ENCODE measurements around the gene PTPRN2. TPM values are rescaled to one million over a fixed set of nuclear protein-coding genes. Genes with fewer than 3 reads are reported as not detected.

The PTPRN2 gene
- total and polyA plus RNA-seq, 2 of the 8 experiments (the other 6 are each of a cell fraction or from before 2014, with no cell fraction given), result 2.6 to 4.5 TPM

- TF ChIP-seq ATF2 (IDR thresholded peaks at IDR 0.05; ENCODE audit: low read length), result no peak
- TF ChIP-seq PHF8 (conservative IDR thresholded peaks at IDR 0.05; ENCODE audit: low read depth, low read length), result no peak
- TF ChIP-seq KDM5A (IDR thresholded peaks at IDR 0.05; ENCODE audit: low read length), result no peak
- no peak for TF ChIP-seq SIX5 (IDR thresholded peaks at IDR 0.05; ENCODE audit: low read depth, low read length)
- no peak for TF ChIP-seq ASH2L (IDR thresholded peaks at IDR 0.05; ENCODE audit: low read length)
- TF ChIP-seq CEBPB (IDR thresholded peaks at IDR 0.05; ENCODE audit: low read depth, low read length), result no peak
- TF ChIP-seq CHD7 (IDR thresholded peaks at IDR 0.05; ENCODE audit: insufficient replicate concordance, low read length), result no peak
- TF ChIP-seq YY1 (IDR thresholded peaks at IDR 0.05; ENCODE audit: low read depth, low read length), result no peak
- TF ChIP-seq CHD2 (IDR thresholded peaks at IDR 0.05; ENCODE audit: low read length), result no peak
- no peak for TF ChIP-seq SIRT6 (IDR thresholded peaks at IDR 0.05; ENCODE audit: low read length)
Measured at GRCh38 chr7:158368449-158368848, 219.2 kb downstream of the PTPRN2 start (continued).

All from H1 (cell line).